ENCODE data around the gene RABL3.

- TF ChIP-seq, protein P1, sequence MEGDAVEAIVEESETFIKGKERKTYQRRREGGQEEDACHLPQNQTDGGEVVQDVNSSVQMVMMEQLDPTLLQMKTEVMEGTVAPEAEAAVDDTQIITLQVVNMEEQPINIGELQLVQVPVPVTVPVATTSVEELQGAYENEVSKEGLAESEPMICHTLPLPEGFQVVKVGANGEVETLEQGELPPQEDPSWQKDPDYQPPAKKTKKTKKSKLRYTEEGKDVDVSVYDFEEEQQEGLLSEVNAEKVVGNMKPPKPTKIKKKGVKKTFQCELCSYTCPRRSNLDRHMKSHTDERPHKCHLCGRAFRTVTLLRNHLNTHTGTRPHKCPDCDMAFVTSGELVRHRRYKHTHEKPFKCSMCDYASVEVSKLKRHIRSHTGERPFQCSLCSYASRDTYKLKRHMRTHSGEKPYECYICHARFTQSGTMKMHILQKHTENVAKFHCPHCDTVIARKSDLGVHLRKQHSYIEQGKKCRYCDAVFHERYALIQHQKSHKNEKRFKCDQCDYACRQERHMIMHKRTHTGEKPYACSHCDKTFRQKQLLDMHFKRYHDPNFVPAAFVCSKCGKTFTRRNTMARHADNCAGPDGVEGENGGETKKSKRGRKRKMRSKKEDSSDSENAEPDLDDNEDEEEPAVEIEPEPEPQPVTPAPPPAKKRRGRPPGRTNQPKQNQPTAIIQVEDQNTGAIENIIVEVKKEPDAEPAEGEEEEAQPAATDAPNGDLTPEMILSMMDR (conservative IDR thresholded peaks at IDR 0.05; ENCODE audit: low read length): no peak
- TF ChIP-seq EZH2phosphoT487 (IDR thresholded peaks at IDR 0.05; ENCODE audit: borderline replicate concordance): no peak
These were observed 591 bp upstream of the RABL3 start for GRCh38 chr3:120742849-120743365.
